Measurements from ENCODE around the gene TMEM129.

TMEM129 gene

DNA sequence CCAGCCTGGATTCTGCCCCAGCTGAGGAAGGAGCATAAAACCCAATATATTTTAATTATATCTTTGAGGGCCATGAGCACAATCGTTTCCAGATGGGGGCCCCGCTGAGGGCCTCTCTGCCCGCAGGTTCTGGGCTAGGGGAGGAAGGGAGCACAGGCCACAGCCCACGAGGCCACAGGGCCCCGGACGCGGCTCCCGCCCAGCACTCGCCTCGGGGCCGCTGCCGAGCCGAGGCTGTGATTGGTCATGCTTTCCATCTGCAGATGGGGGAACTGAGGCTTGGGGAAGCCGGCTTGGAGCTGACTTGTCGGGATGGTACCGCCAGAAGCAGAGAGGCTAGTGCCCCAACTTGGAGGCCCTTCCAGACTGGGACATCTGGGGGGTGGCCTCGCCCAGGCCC, 34.2 kb upstream of the TMEM129 start:
- no peak overlapping the region for H3K27ac ChIP-seq (ENCODE audit: low read length)
- H3K4me1 ChIP-seq (ENCODE audit: low read length) = no peaks in the 10 kb centered on the region
- H3K9me2 ChIP-seq (replicated peaks; ENCODE audit: insufficient read depth, low read length) = no peaks in the 10 kb centered on the region

GRCh38 chr4:1754336-1754735, 33.2 kb upstream of the TMEM129 start:
- Histone ChIP-seq H3K9ac (ENCODE audit: low read length) (no peak overlapping the region), H3K79me2 (ENCODE audit: low read length) (no peaks in the 10 kb centered on the region), H2AFZ (ENCODE audit: low read length) (no peak overlapping the region), H4K20me1 (ENCODE audit: insufficient read depth, low read length) (no peaks in the 10 kb centered on the region), H3K4me3 (ENCODE audit: low read length) (no peak overlapping the region), H3K9me2 (replicated peaks; ENCODE audit: insufficient read depth, low read length) (no peaks in the 10 kb centered on the region), H3K27me3 (replicated peaks; ENCODE audit: insufficient read depth, low read length) (peaks cover 91% of the 10 kb centered on the region), H3K4me2 (ENCODE audit: low read depth, low read length) (no peak overlapping the region), H3K36me3 (replicated peaks; ENCODE audit: insufficient read depth, low read length) (no peaks in the 10 kb centered on the region), H3K27ac (ENCODE audit: low read length) (no peak overlapping the region), H3K9me3 (replicated peaks; ENCODE audit: insufficient read depth, low read length) (no peaks in the 10 kb centered on the region), H3F3A (ENCODE audit: insufficient read depth, low read length) (no peaks in the 10 kb centered on the region), H3K4me1 (ENCODE audit: low read length) (no peaks in the 10 kb centered on the region)
- TF ChIP-seq EZH2phosphoT487 (IDR thresholded peaks at IDR 0.05; ENCODE audit: low read length) = no peak
- TF ChIP-seq CTCF (IDR thresholded peaks at IDR 0.05; ENCODE audit: low read length) = no peak
- no peak for TF ChIP-seq EZH2 (optimal IDR thresholded peaks at IDR 0.05; ENCODE audit: low read depth, low read length)
- no peak for DNase-seq

More for the DNA sequence above, 34.2 kb upstream of the TMEM129 start:
- Histone ChIP-seq H3K79me2 (ENCODE audit: low read length) (no peaks in the 10 kb centered on the region), H3F3A (ENCODE audit: insufficient read depth, low read length) (no peaks in the 10 kb centered on the region), H3K36me3 (replicated peaks; ENCODE audit: insufficient read depth, low read length) (no peaks in the 10 kb centered on the region), H3K9me3 (replicated peaks; ENCODE audit: insufficient read depth, low read length) (no peaks in the 10 kb centered on the region), H3K4me2 (ENCODE audit: low read depth, low read length) (no peak overlapping the region), H3K4me3 (ENCODE audit: low read length) (no peak overlapping the region), H4K20me1 (ENCODE audit: insufficient read depth, low read length) (no peaks in the 10 kb centered on the region), H3K9ac (ENCODE audit: low read length) (no peak overlapping the region), H2AFZ (ENCODE audit: low read length) (no peak overlapping the region), H3K27me3 (replicated peaks; ENCODE audit: insufficient read depth, low read length) (peaks cover 96% of the 10 kb centered on the region)
- TF ChIP-seq EZH2 (optimal IDR thresholded peaks at IDR 0.05; ENCODE audit: low read depth, low read length) (no peak), CTCF (IDR thresholded peaks at IDR 0.05; ENCODE audit: low read length) (no peak), EZH2phosphoT487 (IDR thresholded peaks at IDR 0.05; ENCODE audit: low read length) (no peak)
- no peak for DNase-seq

- Histone ChIP-seq H2AFZ (ENCODE audit: low read length) (no peak overlapping the region), H3K27ac (ENCODE audit: low read length) (no peak overlapping the region), H3K4me2 (ENCODE audit: low read depth, low read length) (no peak overlapping the region), H3K4me3 (ENCODE audit: low read length) (no peak overlapping the region), H3K9me2 (replicated peaks; ENCODE audit: insufficient read depth, low read length) (no peaks in the 10 kb centered on the region), H4K20me1 (ENCODE audit: insufficient read depth, low read length) (no peaks in the 10 kb centered on the region), H3F3A (ENCODE audit: insufficient read depth, low read length) (no peaks in the 10 kb centered on the region), H3K27me3 (replicated peaks; ENCODE audit: insufficient read depth, low read length) (peaks cover 85% of the 10 kb centered on the region), H3K9ac (ENCODE audit: low read length) (no peak overlapping the region), H3K9me3 (replicated peaks; ENCODE audit: insufficient read depth, low read length) (no peaks in the 10 kb centered on the region), H3K79me2 (ENCODE audit: low read length) (no peaks in the 10 kb centered on the region), H3K4me1 (ENCODE audit: low read length) (no peaks in the 10 kb centered on the region), H3K36me3 (replicated peaks; ENCODE audit: insufficient read depth, low read length) (no peaks in the 10 kb centered on the region)
- DNase-seq = no peak
- no peak for TF ChIP-seq EZH2 (optimal IDR thresholded peaks at IDR 0.05; ENCODE audit: low read depth, low read length)
- TF ChIP-seq EZH2phosphoT487 (IDR thresholded peaks at IDR 0.05; ENCODE audit: low read length) = no peak
- no peak for TF ChIP-seq CTCF (IDR thresholded peaks at IDR 0.05; ENCODE audit: low read length)
Measured at GRCh38 chr4:1753697-1754311, 32.7 kb upstream of the TMEM129 start.
